ENCODE results near the gene PRKAG3. TPM values are rescaled to one million over a fixed set of nuclear protein-coding genes. Genes with fewer than 3 reads are reported as not detected.

Gene PRKAG3
- total and polyA plus RNA-seq, 4 donors: 0.08 TPM; not detected in 3

DNA sequence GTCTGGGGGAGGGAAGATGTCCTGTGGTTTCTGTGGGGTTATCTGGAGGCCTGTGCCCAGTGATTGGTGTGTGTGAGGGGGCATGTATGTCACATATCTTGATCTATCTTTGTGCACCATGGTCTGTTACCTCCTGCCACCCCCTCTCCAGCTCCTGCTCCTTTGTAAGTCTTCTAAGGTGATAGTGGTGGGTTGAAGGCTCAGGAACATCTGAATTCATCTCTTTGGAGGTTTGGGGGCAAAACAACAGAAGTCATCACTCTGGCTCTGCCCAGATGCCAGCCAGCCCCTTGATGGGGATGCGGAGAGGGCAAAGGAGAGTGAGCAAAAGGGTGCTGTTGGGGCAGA is 25.3 kb upstream of the PRKAG3 start:
- no peak for TF ChIP-seq SP1 (IDR thresholded peaks at IDR 0.05)
- no peak for TF ChIP-seq HNF4G (IDR thresholded peaks at IDR 0.05)
- no peak for TF ChIP-seq GABPA (IDR thresholded peaks at IDR 0.05 in 1 of 2, conservative IDR thresholded peaks at IDR 0.05 in 1 of 2)
- TF ChIP-seq, protein P1, sequence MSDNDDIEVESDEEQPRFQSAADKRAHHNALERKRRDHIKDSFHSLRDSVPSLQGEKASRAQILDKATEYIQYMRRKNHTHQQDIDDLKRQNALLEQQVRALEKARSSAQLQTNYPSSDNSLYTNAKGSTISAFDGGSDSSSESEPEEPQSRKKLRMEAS (IDR thresholded peaks at IDR 0.05): no peak
- no peak for TF ChIP-seq YY1 (IDR thresholded peaks at IDR 0.05)
- TF ChIP-seq JUND (IDR thresholded peaks at IDR 0.05): no peak
- H3K27ac ChIP-seq (ENCODE audit: low read depth in 1 of 2, low read length in 2 of 2): no peak overlapping the region
- H3K9ac ChIP-seq (ENCODE audit: low read depth in 1 of 2, low read length in 2 of 2): no peak overlapping the region
- no peak for DNase-seq (ENCODE audit: low spot score)
- H3K9me3 ChIP-seq (ENCODE audit: control insufficient read depth in 4 of 4, low read length in 3 of 4): no peaks in the 10 kb centered on the region
- peaks cover 0 to 20% (median 10%) of the 10 kb centered on the region in 4 donors for H3K4me1 ChIP-seq (ENCODE audit: control insufficient read depth in 4 of 4, insufficient read depth in 4 of 4, low read length in 3 of 4)
- no peak overlapping the region for H3K4me3 ChIP-seq (ENCODE audit: low read depth in 1 of 3, low read length in 3 of 3)
- WGBS: 61% methylated on average over 1 of the region's 1 CpG
- H3K27me3 ChIP-seq (ENCODE audit: control insufficient read depth in 4 of 4, insufficient read depth in 4 of 4, low read length in 3 of 4): peaks cover 5 to 24% (median 10%) of the 10 kb centered on the region in 4 donors
- H3K36me3 ChIP-seq (ENCODE audit: control insufficient read depth in 4 of 4, insufficient read depth in 3 of 4, low read depth in 1 of 4, low read length in 3 of 4): no peaks in the 10 kb centered on the region

DNA sequence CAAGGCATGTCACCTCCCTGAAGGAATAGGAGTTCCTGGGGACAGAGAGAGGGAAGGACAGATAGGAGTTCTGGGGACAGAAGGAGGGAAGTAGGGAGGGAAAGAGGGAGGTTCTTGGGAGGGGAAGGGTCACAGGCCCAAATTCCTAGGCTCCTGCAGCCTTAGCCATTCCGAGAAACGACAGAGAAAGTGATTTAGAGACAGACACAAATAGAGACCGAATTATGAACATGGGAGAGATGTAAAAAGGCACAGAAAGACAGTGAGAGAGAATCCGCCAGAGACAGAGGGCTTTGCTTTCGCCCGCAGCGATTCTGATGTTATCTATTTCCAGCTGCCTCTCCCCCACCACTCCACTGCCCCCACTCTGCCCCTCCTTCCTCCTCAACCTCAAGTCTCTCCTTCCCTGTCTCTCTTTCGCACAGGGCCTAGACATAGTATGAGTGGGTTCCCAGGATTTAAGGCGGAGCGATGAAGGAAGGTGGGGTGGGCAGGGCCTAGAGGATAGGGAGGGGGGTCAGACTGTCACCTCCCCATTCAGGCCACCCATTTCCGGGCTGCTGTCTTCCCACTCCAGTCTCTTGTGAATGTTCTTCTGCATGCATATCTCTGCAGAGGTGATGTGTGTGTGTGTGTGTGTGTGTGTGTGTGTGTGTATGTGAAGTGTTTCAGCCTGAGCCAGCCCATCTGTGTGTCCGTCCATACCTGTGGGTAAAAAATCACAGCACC is 24.7 kb upstream of the PRKAG3 start:
- H3K36me3 ChIP-seq (ENCODE audit: control insufficient read depth in 4 of 4, insufficient read depth in 3 of 4, low read depth in 1 of 4, low read length in 3 of 4): no peaks in the 10 kb centered on the region
- no peaks in the 10 kb centered on the region for H3K9me3 ChIP-seq (ENCODE audit: control insufficient read depth in 4 of 4, low read length in 3 of 4)
- H3K9ac ChIP-seq (ENCODE audit: low read depth in 1 of 2, low read length in 2 of 2): no peak overlapping the region
- peaks cover 2 to 21% (median 10%) of the 10 kb centered on the region in 4 donors for H3K27me3 ChIP-seq (ENCODE audit: control insufficient read depth in 4 of 4, insufficient read depth in 4 of 4, low read length in 3 of 4)
- WGBS: 34% methylated on average over 12 of the region's 12 CpGs
- no peak for DNase-seq (ENCODE audit: low spot score)
- no peak overlapping the region for H3K27ac ChIP-seq (ENCODE audit: low read depth in 1 of 2, low read length in 2 of 2)
- TF ChIP-seq RXRA (IDR thresholded peaks at IDR 0.05): no peak
- TF ChIP-seq ZBTB33 (IDR thresholded peaks at IDR 0.05): no peak
- TF ChIP-seq GABPA (IDR thresholded peaks at IDR 0.05 in 1 of 2, conservative IDR thresholded peaks at IDR 0.05 in 1 of 2): no peak
- TF ChIP-seq FOXA2 (IDR thresholded peaks at IDR 0.05): no peak
- TF ChIP-seq, protein P1 (IDR thresholded peaks at IDR 0.05): no peak
- TF ChIP-seq ATF3 (IDR thresholded peaks at IDR 0.05): no peak
- no peak for TF ChIP-seq EGR1 (IDR thresholded peaks at IDR 0.05; ENCODE audit: low read depth in 2 of 2)
- TF ChIP-seq JUND (IDR thresholded peaks at IDR 0.05): no peak
- TF ChIP-seq NR2F2 (IDR thresholded peaks at IDR 0.05): no peak
- TF ChIP-seq, protein P2, sequence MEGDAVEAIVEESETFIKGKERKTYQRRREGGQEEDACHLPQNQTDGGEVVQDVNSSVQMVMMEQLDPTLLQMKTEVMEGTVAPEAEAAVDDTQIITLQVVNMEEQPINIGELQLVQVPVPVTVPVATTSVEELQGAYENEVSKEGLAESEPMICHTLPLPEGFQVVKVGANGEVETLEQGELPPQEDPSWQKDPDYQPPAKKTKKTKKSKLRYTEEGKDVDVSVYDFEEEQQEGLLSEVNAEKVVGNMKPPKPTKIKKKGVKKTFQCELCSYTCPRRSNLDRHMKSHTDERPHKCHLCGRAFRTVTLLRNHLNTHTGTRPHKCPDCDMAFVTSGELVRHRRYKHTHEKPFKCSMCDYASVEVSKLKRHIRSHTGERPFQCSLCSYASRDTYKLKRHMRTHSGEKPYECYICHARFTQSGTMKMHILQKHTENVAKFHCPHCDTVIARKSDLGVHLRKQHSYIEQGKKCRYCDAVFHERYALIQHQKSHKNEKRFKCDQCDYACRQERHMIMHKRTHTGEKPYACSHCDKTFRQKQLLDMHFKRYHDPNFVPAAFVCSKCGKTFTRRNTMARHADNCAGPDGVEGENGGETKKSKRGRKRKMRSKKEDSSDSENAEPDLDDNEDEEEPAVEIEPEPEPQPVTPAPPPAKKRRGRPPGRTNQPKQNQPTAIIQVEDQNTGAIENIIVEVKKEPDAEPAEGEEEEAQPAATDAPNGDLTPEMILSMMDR (IDR thresholded peaks at IDR 0.05; ENCODE audit: low read depth, low read length, missing input control): no peak
- no peak for TF ChIP-seq SP1 (IDR thresholded peaks at IDR 0.05)
- TF ChIP-seq TAF1 (conservative IDR thresholded peaks at IDR 0.05): no peak
- no peak for TF ChIP-seq FOXA1 (IDR thresholded peaks at IDR 0.05)
- no peak for TF ChIP-seq HNF4A (conservative IDR thresholded peaks at IDR 0.05)
- H3K4me3 ChIP-seq (ENCODE audit: low read depth in 1 of 3, low read length in 3 of 3): no peak overlapping the region
- H3K4me1 ChIP-seq (ENCODE audit: control insufficient read depth in 4 of 4, insufficient read depth in 4 of 4, low read length in 3 of 4): peaks cover 0 to 20% (median 10%) of the 10 kb centered on the region in 4 donors
